SU-DHL-6 (cell line): ENCODE data around the gene MYO7A.

Source experiments
- H2AFZ ChIP-seq: fragments of 200-600 bp; sonication (generic); 2 replicates; pipeline ENCODE4 v1.6.1; 2014; ENCODE audit warnings: low read depth, mild to moderate bottlenecking, moderate library complexity, mixed read lengths, antibody characterized with exemption, low read length; ENCODE audit not compliant: severe bottlenecking
- H3F3A ChIP-seq: fragments of 200-600 bp; shearing (Covaris generic); 2 replicates; pipeline ENCODE4 v1.6.0; 2016; ENCODE audit warnings: antibody characterized with exemption, mild to moderate bottlenecking; ENCODE audit not compliant: insufficient read depth
- H3K27ac ChIP-seq: fragments of 200-600 bp; sonication (generic); 2 replicates; pipeline ENCODE4 v1.5.1; 2016; ENCODE audit warnings: low read depth, mild to moderate bottlenecking, low read length, moderate library complexity, mixed read lengths
- H3K27me3 ChIP-seq: fragments of 200-600 bp; sonication (generic), shearing (Covaris generic); 2 replicates; pipeline ENCODE4 v1.6.0; 2014; ENCODE audit warnings: mild to moderate bottlenecking, low read length
- H3K36me3 ChIP-seq: fragments of 200-600 bp; sonication (generic); 2 replicates; pipeline ENCODE4 v1.6.1; 2014; ENCODE audit warnings: mild to moderate bottlenecking, low read length, mixed read lengths
- H3K4me2 ChIP-seq: fragments of 300-600, 200-600 bp; shearing (Covaris generic), sonication (generic); 2 replicates; pipeline ENCODE4 v1.6.0; 2014; ENCODE audit warnings: low read length, low read depth, mild to moderate bottlenecking; ENCODE audit not compliant: poor library complexity, severe bottlenecking
- H3K4me3 ChIP-seq: fragments of 200-600 bp; sonication (generic); 2 replicates; pipeline ENCODE4 v1.5.1; 2014; ENCODE audit warnings: antibody characterized with exemption, low read length, mild to moderate bottlenecking, mixed read lengths; ENCODE audit not compliant: insufficient read depth, poor library complexity, severe bottlenecking
- H3K79me2 ChIP-seq: fragments of 200-600 bp; sonication (generic); 2 replicates; pipeline ENCODE4 v1.6.1; 2014; ENCODE audit warnings: mild to moderate bottlenecking, low read length, moderate library complexity; ENCODE audit not compliant: insufficient read depth
- H3K9ac ChIP-seq: fragments of 200-600 bp; sonication (generic); 2 replicates; pipeline ENCODE4 v1.7.0; 2014; ENCODE audit warnings: mild to moderate bottlenecking, low read length
- H3K9me2 ChIP-seq: fragments of 200-600 bp; sonication (generic); replicated peaks from 2 replicates; pipeline ENCODE4 v1.6.1; 2014; ENCODE audit warnings: low read length; ENCODE audit not compliant: insufficient read depth
- H3K9me3 ChIP-seq: fragments of 200-600 bp; sonication (generic); 2 replicates; pipeline ENCODE4 v1.6.1; 2014; ENCODE audit warnings: low read length, mixed read lengths; ENCODE audit not compliant: insufficient read depth
- H4K20me1 ChIP-seq: fragments of 200-600 bp; sonication (generic); 2 replicates; pipeline ENCODE4 v1.6.1; 2014; ENCODE audit warnings: low read depth, mild to moderate bottlenecking, antibody characterized with exemption, low read length, moderate library complexity, mixed read lengths
- EZH2phosphoT487 ChIP-seq: fragments of 200-600 bp; sonication (generic), shearing (Covaris generic); conservative IDR thresholded peaks from 2 replicates; pipeline ENCODE4 v1.6.1; 2018; ENCODE audit warnings: mild to moderate bottlenecking, antibody characterized with exemption, low read length, moderate library complexity, mixed read lengths
- TF ChIP-seq, protein P1 (sequence below): fragments of 200-600 bp; sonication (generic); IDR thresholded peaks from one replicate; pipeline ENCODE4 v1.5.1; 2017; ENCODE audit warnings: antibody characterized with exemption, mild to moderate bottlenecking, low read length, moderate library complexity; ENCODE audit not compliant: insufficient read depth, poor library complexity, severe bottlenecking

The MYO7A gene

DNA sequence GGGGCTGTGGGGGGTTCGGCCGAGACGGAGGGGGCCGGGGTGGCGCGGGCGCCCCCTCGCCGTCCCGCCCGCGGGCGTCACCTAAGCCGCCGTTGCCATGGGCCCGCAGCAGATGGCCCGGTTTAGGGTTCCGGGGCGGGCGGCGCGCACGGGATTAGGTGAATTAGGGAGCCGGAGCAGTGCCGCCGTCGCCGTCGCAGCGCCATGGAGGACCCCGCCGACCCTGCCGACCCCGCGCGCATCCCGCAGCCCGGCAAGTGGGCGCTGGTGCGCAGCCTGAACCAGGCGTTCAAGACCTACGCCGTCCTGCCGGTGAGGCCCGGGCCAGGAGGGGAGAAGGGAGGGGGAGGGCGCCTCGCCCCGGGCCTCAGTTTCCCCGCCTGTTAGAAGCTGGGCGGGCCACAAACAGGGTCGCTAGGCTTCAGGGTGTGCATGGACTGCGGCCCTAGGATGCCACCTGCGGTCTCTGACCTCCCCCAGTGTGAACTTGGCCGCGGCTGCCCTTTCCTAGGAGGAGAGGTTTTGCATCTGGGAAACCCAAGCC is 10.1 kb downstream of the MYO7A start:
- no peaks in the 10 kb centered on the region for H3K36me3 ChIP-seq
- TF ChIP-seq EZH2phosphoT487, result no peak
- TF ChIP-seq, protein P1, sequence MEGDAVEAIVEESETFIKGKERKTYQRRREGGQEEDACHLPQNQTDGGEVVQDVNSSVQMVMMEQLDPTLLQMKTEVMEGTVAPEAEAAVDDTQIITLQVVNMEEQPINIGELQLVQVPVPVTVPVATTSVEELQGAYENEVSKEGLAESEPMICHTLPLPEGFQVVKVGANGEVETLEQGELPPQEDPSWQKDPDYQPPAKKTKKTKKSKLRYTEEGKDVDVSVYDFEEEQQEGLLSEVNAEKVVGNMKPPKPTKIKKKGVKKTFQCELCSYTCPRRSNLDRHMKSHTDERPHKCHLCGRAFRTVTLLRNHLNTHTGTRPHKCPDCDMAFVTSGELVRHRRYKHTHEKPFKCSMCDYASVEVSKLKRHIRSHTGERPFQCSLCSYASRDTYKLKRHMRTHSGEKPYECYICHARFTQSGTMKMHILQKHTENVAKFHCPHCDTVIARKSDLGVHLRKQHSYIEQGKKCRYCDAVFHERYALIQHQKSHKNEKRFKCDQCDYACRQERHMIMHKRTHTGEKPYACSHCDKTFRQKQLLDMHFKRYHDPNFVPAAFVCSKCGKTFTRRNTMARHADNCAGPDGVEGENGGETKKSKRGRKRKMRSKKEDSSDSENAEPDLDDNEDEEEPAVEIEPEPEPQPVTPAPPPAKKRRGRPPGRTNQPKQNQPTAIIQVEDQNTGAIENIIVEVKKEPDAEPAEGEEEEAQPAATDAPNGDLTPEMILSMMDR, result no peak
- H3K9me2 ChIP-seq, result no peaks in the 10 kb centered on the region
- H3K9ac ChIP-seq, result no peak overlapping the region
- H3K27me3 ChIP-seq, result no peaks in the 10 kb centered on the region
- H3K9me3 ChIP-seq, result no peaks in the 10 kb centered on the region
- no peak overlapping the region for H3K4me2 ChIP-seq
- H3K27ac ChIP-seq, result no peak overlapping the region
- no peaks in the 10 kb centered on the region for H3F3A ChIP-seq
- no peak overlapping the region for H3K4me3 ChIP-seq
- no peaks in the 10 kb centered on the region for H4K20me1 ChIP-seq
- no peaks in the 10 kb centered on the region for H3K79me2 ChIP-seq
- no peak overlapping the region for H2AFZ ChIP-seq

GRCh38 chr11:77139201-77139600 is 11.2 kb downstream of the MYO7A start:
- H3K27ac ChIP-seq, result no peak overlapping the region
- no peaks in the 10 kb centered on the region for H3K36me3 ChIP-seq
- no peaks in the 10 kb centered on the region for H3K27me3 ChIP-seq
- TF ChIP-seq, protein P1, result no peak
- TF ChIP-seq EZH2phosphoT487, result no peak
- H3K4me2 ChIP-seq, result no peak overlapping the region
- H3K9me2 ChIP-seq, result no peaks in the 10 kb centered on the region
- H3F3A ChIP-seq, result no peaks in the 10 kb centered on the region
- H3K79me2 ChIP-seq, result no peaks in the 10 kb centered on the region
- H4K20me1 ChIP-seq, result no peaks in the 10 kb centered on the region
- no peak overlapping the region for H3K9ac ChIP-seq
- no peak overlapping the region for H3K4me3 ChIP-seq
- no peak overlapping the region for H2AFZ ChIP-seq
- H3K9me3 ChIP-seq, result no peaks in the 10 kb centered on the region

- Histone ChIP-seq H3K9me3 (no peaks in the 10 kb centered on the region), H3K4me2 (no peak overlapping the region), H4K20me1 (no peaks in the 10 kb centered on the region), H3K79me2 (no peaks in the 10 kb centered on the region), H3K36me3 (no peaks in the 10 kb centered on the region), H3K4me3 (no peak overlapping the region), H3K9me2 (no peaks in the 10 kb centered on the region), H2AFZ (no peak overlapping the region), H3K27ac (no peak overlapping the region), H3K9ac (no peak overlapping the region), H3F3A (no peaks in the 10 kb centered on the region), H3K27me3 (no peaks in the 10 kb centered on the region)
- TF ChIP-seq, protein P1, result no peak
- no peak for TF ChIP-seq EZH2phosphoT487
Measured at GRCh38 chr11:77140231-77140851, 12.3 kb downstream of the MYO7A start.
